ENCODE data around the gene MICU2. TPM values are rescaled to one million over a fixed set of nuclear protein-coding genes. Genes with fewer than 3 reads are reported as not detected.

Gene MICU2
- total and polyA plus RNA-seq, 2 of the 13 experiments (the other 11 are each of a cell fraction or from before 2014, with no cell fraction given): 31.7 to 42.4 TPM

GRCh38 chr13:21526707-21527540, 77.0 kb downstream of the MICU2 start (continued):
- TF ChIP-seq HNF1A (IDR thresholded peaks at IDR 0.05; ENCODE audit: low read depth) (0 out of 2 replicates have a peak, but pooled peaks have one; percentile 46), HNF1A (CRISPR knock-in tag; IDR thresholded peaks at IDR 0.05; ENCODE audit: borderline replicate concordance) (no peak), ZNF607 (CRISPR knock-in tag; IDR thresholded peaks at IDR 0.05; ENCODE audit: borderline replicate concordance) (no peak), FOXJ3 (CRISPR knock-in tag; IDR thresholded peaks at IDR 0.05; ENCODE audit: borderline replicate concordance) (peak; percentile 33; the same call in 1 of the 2 replicates), NKX3-1 (CRISPR knock-in tag; IDR thresholded peaks at IDR 0.05) (no peak), POLR2AphosphoS2 (IDR thresholded peaks at IDR 0.05; ENCODE audit: low read depth, low read length) (no peak), HMG20B (CRISPR knock-in tag; conservative IDR thresholded peaks at IDR 0.05) (0 out of 2 replicates have a peak, but pooled peaks have one; percentile 52), ZNF142 (CRISPR knock-in tag; IDR thresholded peaks at IDR 0.05) (no peak), TARDBP (CRISPR knock-in tag; IDR thresholded peaks at IDR 0.05) (no peak), KDM6A (CRISPR knock-in tag; IDR thresholded peaks at IDR 0.05; ENCODE audit: low read depth) (peak; percentile 49; the same call in 1 of the 2 replicates), FOXA1 (IDR thresholded peaks at IDR 0.05) (peak; percentile 70; the same call in 1 of the 2 replicates), FOXA1 (CRISPR knock-in tag; IDR thresholded peaks at IDR 0.05) (peak; percentile 79), ATF2 (CRISPR knock-in tag; IDR thresholded peaks at IDR 0.05) (0 out of 2 replicates have a peak, but pooled peaks have one; percentile 34), UBTF (CRISPR knock-in tag; IDR thresholded peaks at IDR 0.05) (no peak), RCOR2 (CRISPR knock-in tag; IDR thresholded peaks at IDR 0.05) (peak; percentile 26; the same call in 1 of the 2 replicates)

Measured in HepG2 (cell line).